HepG2 (cell line): ENCODE measurements around the gene ELFN1. TPM values are rescaled to one million over a fixed set of nuclear protein-coding genes. Genes with fewer than 3 reads are reported as not detected.
A peak's percentile ranks its signal among the peaks of the same experiment; 100 is the strongest.

Source experiments
- ATAC-seq: fragments of 200-7000 bp; cut with Tn5 transposase; 3 replicates; pipeline ENCODE4 v1.9.1; 2020; ENCODE audit warnings: mild to moderate bottlenecking, moderate library complexity
- BruUV-seq: library from RNA; stranded (reverse); fragments of 400-500 nt; replicated peaks from 2 replicates; lab custom pipeline; 2021; lab: Mats Ljungman, UMichigan
- CTCF ChIA-PET: fragments of 300-600 bp; formaldehyde crosslinking; extraction: SDS; loops from one replicate; lab custom pipeline; 2021; ENCODE audit warnings: low total read pairs, inconsistent platforms, low intra/inter-chr PET ratio; lab: Yijun Ruan, JAX
- POLR2A ChIA-PET: fragments of 350-600 bp; sonication (Branson Sonifier 250); formaldehyde crosslinking; loops from one replicate; lab custom pipeline; 2020; ENCODE audit warnings: antibody characterized with exemption, inconsistent platforms; lab: Yijun Ruan, JAX
- DNase-seq: peaks from one replicate; pipeline ENCODE4 v3.0.0-alpha.2; 2015; ENCODE audit warnings: low spot score
- FAIRE-seq: peaks from 3 replicates; lab custom pipeline; 2011; peaks lifted over from hg19 to GRCh38; lab: Jason Lieb, UNC
- H2AFZ ChIP-seq: one replicate; pipeline ENCODE4 v1.6.1; 2011; ENCODE audit warnings: low read length, inconsistent platforms
- H3K27ac ChIP-seq: fragments of 300-600 bp; 3 replicates; pipeline ENCODE4 v1.8.0; 2011; ENCODE audit warnings: mixed run types, mild to moderate bottlenecking, mixed read lengths, low read length, inconsistent platforms; ENCODE audit not compliant: insufficient read depth; ENCODE audit errors: extremely low read length
- H3K27me3 ChIP-seq, 2 experiments: fragments of 200-600 bp in 1 of 2; 2 replicates in 1 of 2; 3 replicates in 1 of 2; pipeline versions ENCODE4 v1.6.0 to v1.8.0; 2011; ENCODE audit warnings: low read length in 2 of 2, mild to moderate bottlenecking in 2 of 2, moderate library complexity in 2 of 2, inconsistent platforms in 1 of 2; ENCODE audit not compliant: insufficient read depth in 2 of 2, control insufficient read depth in 1 of 2
- H3K36me3 ChIP-seq, 2 experiments: fragments of 200-600 bp in 1 of 2; replicated peaks in 1 of 2; 2 replicates in 1 of 2; 3 replicates in 1 of 2; pipeline versions ENCODE4 v1.5.1 to v1.8.0; 2011; ENCODE audit warnings: low read length in 2 of 2, inconsistent platforms in 1 of 2; ENCODE audit not compliant: insufficient read depth in 2 of 2, control insufficient read depth in 1 of 2
- H3K4me1 ChIP-seq: 2 replicates; pipeline ENCODE4 v1.5.1; 2012; ENCODE audit warnings: low read length, inconsistent platforms; ENCODE audit not compliant: insufficient read depth
- H3K4me2 ChIP-seq: 2 replicates; pipeline ENCODE4 v1.6.0; 2011; ENCODE audit warnings: low read depth, low read length, inconsistent platforms
- H3K4me3 ChIP-seq, 3 experiments: fragments of 200-600 bp in 1 of 3; sonication (generic), shearing (Covaris generic) in 1 of 3; replicated peaks in 1 of 3; 2 replicates each; pipeline ENCODE4 v1.5.1; 2011 to 2016; ENCODE audit warnings: low read length in 3 of 3, inconsistent platforms in 2 of 3, low read depth in 2 of 3, mild to moderate bottlenecking in 2 of 3, control low read depth in 1 of 3, mixed read lengths in 1 of 3; ENCODE audit not compliant: insufficient read depth in 1 of 3
- H3K79me2 ChIP-seq: one replicate; pipeline ENCODE4 v1.6.1; 2011; ENCODE audit warnings: low read length, inconsistent platforms; ENCODE audit not compliant: insufficient read depth
- H3K9ac ChIP-seq: 2 replicates; pipeline ENCODE4 v1.6.0; 2011; ENCODE audit warnings: mild to moderate bottlenecking, low read depth, low read length, inconsistent platforms; ENCODE audit not compliant: insufficient read depth
- H3K9me3 ChIP-seq: 2 replicates; pipeline ENCODE4 v1.5.1; 2012; ENCODE audit warnings: mild to moderate bottlenecking, low read length
- H4K20me1 ChIP-seq: 2 replicates; pipeline ENCODE4 v1.6.0; 2011; ENCODE audit warnings: inconsistent platforms, mild to moderate bottlenecking, low read length, moderate library complexity; ENCODE audit not compliant: insufficient read depth
- GTF3A ChIP-seq: sonication (generic); formaldehyde crosslinking; conservative IDR thresholded peaks from 2 replicates; pipeline ENCODE4 v1.4.0; 2020; ENCODE audit warnings: mild to moderate bottlenecking, missing genetic modification reagents
- GZF1 ChIP-seq: sonication (generic); formaldehyde crosslinking; IDR thresholded peaks from 2 replicates; pipeline ENCODE4 v1.5.1; 2020; ENCODE audit warnings: mild to moderate bottlenecking, missing genetic modification reagents
- KDM1A ChIP-seq: IDR thresholded peaks from 2 replicates; pipeline ENCODE4 v1.6.1; 2016; ENCODE audit warnings: missing compliant biosample characterization
- KLF13 ChIP-seq: sonication (generic); formaldehyde crosslinking; IDR thresholded peaks from 2 replicates; pipeline ENCODE4 v1.4.0; 2020; ENCODE audit warnings: mild to moderate bottlenecking, missing genetic modification reagents
- MAFF ChIP-seq: IDR thresholded peaks from 2 replicates; pipeline ENCODE4 v1.6.1; 2011; ENCODE audit warnings: low read depth, low read length, improper control_type of control experiment
- MZF1 ChIP-seq: sonication (generic); formaldehyde crosslinking; IDR thresholded peaks from 2 replicates; pipeline ENCODE4 v1.8.1; 2023; ENCODE audit warnings: mild to moderate bottlenecking, missing genetic modification reagents, borderline replicate concordance
- NFYC ChIP-seq: IDR thresholded peaks from 2 replicates; pipeline ENCODE4 v1.6.1; 2016; ENCODE audit warnings: missing genetic modification reagents, missing compliant biosample characterization
- PLRG1 ChIP-seq: fragments of 450-650 bp; conservative IDR thresholded peaks from 2 replicates; pipeline ENCODE4 v1.6.1; 2016
- RBAK ChIP-seq: sonication (generic); formaldehyde crosslinking; IDR thresholded peaks from 2 replicates; pipeline ENCODE4 v1.5.1; 2020; ENCODE audit warnings: mild to moderate bottlenecking, missing genetic modification reagents
- SCMH1 ChIP-seq: sonication (generic); formaldehyde crosslinking; IDR thresholded peaks from 2 replicates; pipeline ENCODE4 v1.9.0; 2021; ENCODE audit warnings: missing genetic modification reagents, mild to moderate bottlenecking, borderline replicate concordance
- TBX3 ChIP-seq: fragments of 450-650 bp; IDR thresholded peaks from 2 replicates; pipeline ENCODE4 v1.6.1; 2017; ENCODE audit warnings: antibody characterized with exemption, mild to moderate bottlenecking, inconsistent platforms, borderline replicate concordance
- YEATS2 ChIP-seq: sonication (generic); formaldehyde crosslinking; IDR thresholded peaks from 2 replicates; pipeline ENCODE4 v1.4.0; 2020; ENCODE audit warnings: missing genetic modification reagents, borderline replicate concordance
- ZBTB8A ChIP-seq: sonication (generic); formaldehyde crosslinking; IDR thresholded peaks from 2 replicates; pipeline ENCODE4 v1.4.0; 2020; ENCODE audit warnings: mild to moderate bottlenecking, low read depth, missing genetic modification reagents, borderline replicate concordance
- ZFP1 ChIP-seq: IDR thresholded peaks from 2 replicates; pipeline ENCODE4 v1.6.1; 2016
- ZMYM3 ChIP-seq: sonication (generic); formaldehyde crosslinking; IDR thresholded peaks from 2 replicates; pipeline ENCODE4 v1.5.1; 2020; ENCODE audit warnings: mild to moderate bottlenecking, missing genetic modification reagents
- ZNF20 ChIP-seq: sonication (generic); formaldehyde crosslinking; IDR thresholded peaks from 2 replicates; pipeline ENCODE4 v1.4.0; 2020; ENCODE audit warnings: mild to moderate bottlenecking, moderate library complexity, missing genetic modification reagents
- ZNF326 ChIP-seq: sonication (generic); formaldehyde crosslinking; IDR thresholded peaks from 2 replicates; pipeline ENCODE4 v1.4.0; 2020; ENCODE audit warnings: missing genetic modification reagents, borderline replicate concordance
- ZNF333 ChIP-seq: sonication (generic); formaldehyde crosslinking; IDR thresholded peaks from 2 replicates; pipeline ENCODE4 v1.4.0; 2020; ENCODE audit warnings: mild to moderate bottlenecking, missing genetic modification reagents, borderline replicate concordance
- ZNF496 ChIP-seq: sonication (generic); formaldehyde crosslinking; IDR thresholded peaks from 2 replicates; pipeline ENCODE4 v1.8.1; 2023; ENCODE audit warnings: mild to moderate bottlenecking, moderate library complexity, missing genetic modification reagents; ENCODE audit not compliant: insufficient replicate concordance
- ZNF746 ChIP-seq: sonication (generic); formaldehyde crosslinking; IDR thresholded peaks from 2 replicates; pipeline ENCODE4 v1.8.0; 2022; ENCODE audit warnings: mild to moderate bottlenecking, missing genetic modification reagents
- ZNF83 ChIP-seq: sonication (generic); formaldehyde crosslinking; IDR thresholded peaks from 2 replicates; pipeline ENCODE4 v1.4.0; 2020; ENCODE audit warnings: missing genetic modification reagents, mild to moderate bottlenecking, borderline replicate concordance
- whole genome bisulfite sequencing: methylation state at CpG from one replicate; pipeline ENCODE4 v1.1.6; 2017; ENCODE audit warnings: low lambda C conversion rate; 5-methylcytosine and 5-hydroxymethylcytosine counted together
- in situ Hi-C: cut with HindIII; loops from 2 replicates; pipeline ENCODE4 v1.10.0; 2017; ENCODE audit warnings: low pct_unique_long_range_greater_than_20kb; ENCODE audit not compliant: extremely low pct_ligation_motif_present
- intact Hi-C: fragments of 100-400 bp; cut with micrococcal nuclease; formaldehyde crosslinking; loops from one replicate; pipeline ENCODE4 v1.10.0; 2022; ENCODE audit not compliant: unreplicated experiment
- polyA plus RNA-seq, 8 experiments: library from polyadenylated mRNA; depleted of rRNA in 3 of 8; stranded (reverse) in 7 of 8; unstranded in 1 of 8; fragments of >200 nt; fragmentation: Illumina TruSeq in 4 of 8; extraction: Trizol in 4 of 8; gene quantifications; 2 replicates each; pipeline versions ENCODE4 v1.2.1 to v1.2.3, GENCODE V29; 2011 to 2016; ENCODE audit warnings: low read depth in 4 of 8, missing spikeins in 1 of 8, mixed read lengths in 1 of 8; ENCODE audit not compliant: insufficient read depth in 1 of 8
- total RNA-seq, 5 experiments: library from RNA; depleted of rRNA; stranded (reverse); fragments of >200 nt; fragmentation: Illumina TruSeq; extraction: Trizol; gene quantifications; 2 replicates each; pipeline ENCODE4 v1.2.3, GENCODE V29; 2016; ENCODE audit warnings: low read depth in 1 of 5
- TF ChIP-seq, protein P1 (sequence below): IDR thresholded peaks from 2 replicates; pipeline ENCODE4 v1.6.1; 2016; ENCODE audit warnings: missing compliant biosample characterization, missing genetic modification reagents, borderline replicate concordance

Gene ELFN1
- total and polyA plus RNA-seq, 2 of the 13 experiments (the other 11 are each of a cell fraction or from before 2014, with no cell fraction given): 0.13 to 0.18 TPM

DNA sequence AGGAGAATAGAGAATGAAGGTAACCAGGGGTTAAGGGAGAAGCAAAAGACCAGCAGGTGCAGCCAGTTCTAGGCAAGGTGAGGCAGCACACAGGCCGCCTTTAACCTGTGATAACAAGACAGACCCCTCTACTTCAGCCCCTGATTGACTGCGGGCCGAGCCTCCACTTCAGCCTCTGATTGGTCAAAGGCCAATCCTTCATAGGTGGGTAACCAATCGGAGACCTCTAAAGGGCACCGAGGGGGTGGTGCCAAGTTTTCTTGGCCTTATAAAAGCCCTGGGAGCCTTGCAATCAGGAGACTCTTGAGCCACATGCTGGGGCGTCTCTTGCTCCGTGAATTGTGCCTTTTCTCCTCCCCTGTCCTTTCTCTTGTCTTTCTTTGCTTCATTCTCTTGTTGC is 98.8 kb downstream of the ELFN1 start (continued):
- TF ChIP-seq SCMH1 (CRISPR knock-in tag): no peak
- TF ChIP-seq NFYC (CRISPR knock-in tag): peak; percentile 88
- TF ChIP-seq MZF1 (CRISPR knock-in tag): no peak
- no peak for TF ChIP-seq YEATS2 (CRISPR knock-in tag)
- TF ChIP-seq KDM1A (CRISPR knock-in tag): no peak
- TF ChIP-seq, protein P1, sequence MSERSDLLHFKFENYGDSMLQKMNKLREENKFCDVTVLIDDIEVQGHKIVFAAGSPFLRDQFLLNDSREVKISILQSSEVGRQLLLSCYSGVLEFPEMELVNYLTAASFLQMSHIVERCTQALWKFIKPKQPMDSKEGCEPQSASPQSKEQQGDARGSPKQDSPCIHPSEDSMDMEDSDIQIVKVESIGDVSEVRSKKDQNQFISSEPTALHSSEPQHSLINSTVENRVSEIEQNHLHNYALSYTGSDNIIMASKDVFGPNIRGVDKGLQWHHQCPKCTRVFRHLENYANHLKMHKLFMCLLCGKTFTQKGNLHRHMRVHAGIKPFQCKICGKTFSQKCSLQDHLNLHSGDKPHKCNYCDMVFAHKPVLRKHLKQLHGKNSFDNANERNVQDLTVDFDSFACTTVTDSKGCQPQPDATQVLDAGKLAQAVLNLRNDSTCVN: no peak
- no peak for TF ChIP-seq MAFF

DNA sequence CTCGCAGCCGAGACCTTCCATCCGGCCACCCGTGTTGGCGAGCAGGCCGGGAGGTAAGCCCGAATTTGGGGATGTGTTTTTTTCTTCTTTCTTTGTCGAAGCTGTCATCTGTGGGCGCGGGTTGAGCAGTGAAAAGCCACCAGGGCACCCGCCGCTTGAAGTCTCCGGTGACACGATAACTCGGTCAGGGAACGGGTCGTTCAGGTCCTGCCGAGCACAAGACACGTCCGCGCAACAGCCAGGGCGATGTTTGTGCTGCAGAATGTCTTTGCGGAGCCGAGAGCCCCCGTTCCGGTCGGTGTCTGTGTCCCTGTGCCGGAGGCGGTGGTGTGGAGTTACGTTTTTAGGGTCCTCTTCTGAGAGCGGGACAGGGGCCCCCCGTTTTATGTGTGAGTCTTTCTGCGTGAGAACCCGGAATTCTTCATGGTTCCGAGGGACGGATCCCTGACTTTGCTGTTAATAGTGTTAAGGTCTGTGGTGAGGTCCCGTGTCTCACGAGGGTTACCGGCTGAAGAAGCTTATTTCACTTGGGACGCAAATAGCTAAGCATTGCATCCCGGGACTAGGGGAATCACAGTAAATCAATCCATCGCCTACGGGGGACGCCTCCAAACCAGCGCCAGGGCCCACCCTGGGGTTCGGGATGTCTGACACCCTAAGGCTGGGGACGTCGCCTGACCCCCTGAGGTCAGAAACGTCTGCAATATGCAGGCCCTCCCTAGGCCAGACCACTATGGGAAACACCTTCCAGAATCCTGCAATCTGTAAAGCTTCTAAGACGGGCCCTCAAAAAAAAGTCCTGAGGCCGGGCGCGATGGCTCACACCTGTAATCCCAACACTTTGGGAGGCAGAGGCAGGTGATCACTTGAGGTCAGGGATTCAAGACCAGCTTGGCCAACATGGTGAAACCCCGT is 99.5 kb downstream of the ELFN1 start:
- intact Hi-C loops: no loop called here
- Histone ChIP-seq H4K20me1 (no peaks in the 10 kb centered on the region), H3K4me1 (peaks cover 22% of the 10 kb centered on the region), H2AFZ (no peak overlapping the region), H3K27me3 (peaks cover 0 to 15% of the 10 kb centered on the region in 2 experiments; a peak in 2 of 5 replicates), H3K9ac (no peak overlapping the region), H3K9me3 (no peaks in the 10 kb centered on the region)
- no peak for DNase-seq
- CTCF ChIA-PET: no interaction called here
- in situ Hi-C loops: no loop called here
- TF ChIP-seq ZFP1 (no peak), GTF3A (CRISPR knock-in tag) (no peak), RBAK (CRISPR knock-in tag) (no peak), ZBTB8A (CRISPR knock-in tag) (no peak), PLRG1 (no peak), GZF1 (no peak), ZNF496 (no peak), ZNF20 (CRISPR knock-in tag) (no peak), ZNF333 (CRISPR knock-in tag) (no peak), ZNF746 (CRISPR knock-in tag) (no peak), ZNF326 (no peak), KLF13 (CRISPR knock-in tag) (no peak), ZNF83 (no peak), ZMYM3 (no peak), TBX3 (no peak)
- TF ChIP-seq, all 625 proteins: peak for 0
- no peak for ATAC-seq
- POLR2A ChIA-PET: no interaction called here
- no peak for FAIRE-seq
- Histone ChIP-seq H3K4me2 (no peak overlapping the region), H3K27ac (no peak overlapping the region), H3K79me2 (no peaks in the 10 kb centered on the region), H3K4me3 (no peak overlapping the region), H3K36me3 (no peaks in the 10 kb centered on the region)
- BruUV-seq: no TSS peak
- WGBS: 78% methylated on average over 42 of the region's 54 CpGs
